Naive B cell (primary cell): ENCODE measurements around the gene PFDN6. TPM values are rescaled to one million over a fixed set of nuclear protein-coding genes. Genes with fewer than 3 reads are reported as not detected.

Experiments used
- ATAC-seq, 2 donors: fragments of 150-1000 bp; cut with Tn5 transposase; 2 replicates each; pipeline ENCODE4 v1.10.0; 2021; ENCODE audit warnings: low read depth in 2 of 2, mild to moderate bottlenecking in 2 of 2, moderate library complexity in 2 of 2
- DNase-seq: peaks from one replicate; pipeline ENCODE4 v3.0.0; 2022
- H3K27ac Mint-ChIP-seq, 6 donors: one replicate each; pipeline ENCODE4 v1.8.0; 2020 to 2022; ENCODE audit warnings: mild to moderate bottlenecking in 6 of 6, mixed read lengths in 6 of 6, moderate library complexity in 5 of 6, inconsistent platforms in 2 of 6
- H3K27me3 Mint-ChIP-seq, 3 donors: one replicate each; pipeline ENCODE4 v1.8.0; 2021 to 2022; ENCODE audit warnings: mixed read lengths in 3 of 3, mild to moderate bottlenecking in 1 of 3
- H3K36me3 Mint-ChIP-seq, 2 donors: one replicate each; pipeline ENCODE4 v1.8.0; 2020 to 2022; ENCODE audit warnings: mixed read lengths in 2 of 2, inconsistent platforms in 1 of 2, mild to moderate bottlenecking in 1 of 2
- H3K4me1 Mint-ChIP-seq, 3 donors: one replicate each; pipeline ENCODE4 v1.8.0; 2020 to 2022; ENCODE audit warnings: mixed read lengths in 3 of 3, inconsistent platforms in 1 of 3, mild to moderate bottlenecking in 1 of 3, moderate library complexity in 1 of 3
- H3K4me3 Mint-ChIP-seq, 8 donors: one replicate each; pipeline ENCODE4 v1.8.0; 2020 to 2022; ENCODE audit warnings: mild to moderate bottlenecking in 8 of 8, mixed read lengths in 8 of 8, moderate library complexity in 8 of 8, inconsistent platforms in 2 of 8
- H3K9me3 Mint-ChIP-seq, 7 donors: one replicate each; pipeline ENCODE4 v1.8.0; 2020 to 2022; ENCODE audit warnings: mixed read lengths in 7 of 7, mild to moderate bottlenecking in 5 of 7, inconsistent platforms in 2 of 7, moderate library complexity in 1 of 7
- polyA plus RNA-seq, 6 donors: library from polyadenylated mRNA; unstranded; fragments of 300-500 nt; fragmentation: Illumina TruSeq; gene quantifications; one replicate each; pipeline ENCODE4 v1.2.3, GENCODE V29; 2021; ENCODE audit warnings: low read depth in 6 of 6

Gene PFDN6
- 10 to 100 TPM; 29.4 to 47.8 (median 41.3) TPM for polyA plus RNA-seq

DNA sequence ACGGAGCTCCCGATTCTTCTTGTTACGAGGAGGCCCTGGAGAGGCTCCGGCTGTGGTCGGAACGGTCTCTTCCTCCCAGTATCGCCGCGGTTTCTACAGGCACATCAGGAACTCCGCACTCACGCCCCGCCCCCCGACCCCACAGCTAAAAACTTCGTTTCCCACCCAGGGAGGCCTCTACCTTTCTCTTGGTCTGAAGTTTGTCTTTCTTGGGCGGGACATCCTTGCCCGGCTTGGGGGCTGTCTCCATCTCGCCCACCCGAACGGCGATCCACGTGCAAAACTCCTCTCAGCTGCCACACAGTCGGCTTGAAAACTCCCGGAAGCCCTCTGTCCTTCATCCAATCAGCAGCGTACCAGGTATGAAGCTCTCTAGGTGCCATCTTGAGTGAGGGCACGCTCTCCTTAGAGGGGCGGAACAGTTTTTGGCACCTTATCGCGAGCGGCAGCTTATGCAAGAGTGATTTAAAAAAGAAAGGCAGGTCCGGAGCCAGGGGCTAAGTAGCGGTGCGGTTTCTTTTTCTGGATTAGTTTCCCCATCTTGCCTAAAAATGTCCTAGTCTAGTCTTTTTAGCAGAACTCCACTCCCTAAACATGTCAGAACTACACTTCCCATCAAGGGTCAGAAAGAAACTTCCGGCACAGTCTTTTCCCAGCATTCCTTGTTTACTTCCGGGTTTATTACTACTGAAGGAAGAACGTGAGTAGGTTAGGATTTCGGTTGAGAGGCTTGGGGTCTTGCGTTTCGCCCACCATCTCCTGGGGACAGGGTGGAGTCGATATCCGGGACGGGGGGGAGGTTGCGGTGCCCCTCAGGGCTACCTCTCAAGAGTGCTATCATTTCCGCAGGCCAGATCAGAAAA, at the start of gene PFDN6, which contains the start of gene WDR46:
TSS of gene PFDN6 (plus strand) at position 681 of the 863 bp plus-strand sequence. CDS start 256 bp downstream, outside the sequence.
TSS of gene WDR46 (minus strand) at position 319 of the 863 bp plus-strand sequence. CDS start at position 250, 69 bp downstream.
- Mint-ChIP-seq H3K27me3 (no peaks in the 10 kb centered on the region), H3K4me1 (peaks cover 40 to 61% (median 54%) of the 10 kb centered on the region in 3 donors), H3K27ac (peak within 1 kb of the TSS; percentile 88 to 98 (median 96)), H3K4me3 (peak within 1 kb of the TSS; percentile 93 to 100 (median 98)), H3K9me3 (no peaks in the 10 kb centered on the region), H3K36me3 (peaks cover 5 to 11% of the 10 kb centered on the region in 2 donors)
- DNase-seq = peak; percentile 86
- peak; percentile 95 to 96 for ATAC-seq

DNA sequence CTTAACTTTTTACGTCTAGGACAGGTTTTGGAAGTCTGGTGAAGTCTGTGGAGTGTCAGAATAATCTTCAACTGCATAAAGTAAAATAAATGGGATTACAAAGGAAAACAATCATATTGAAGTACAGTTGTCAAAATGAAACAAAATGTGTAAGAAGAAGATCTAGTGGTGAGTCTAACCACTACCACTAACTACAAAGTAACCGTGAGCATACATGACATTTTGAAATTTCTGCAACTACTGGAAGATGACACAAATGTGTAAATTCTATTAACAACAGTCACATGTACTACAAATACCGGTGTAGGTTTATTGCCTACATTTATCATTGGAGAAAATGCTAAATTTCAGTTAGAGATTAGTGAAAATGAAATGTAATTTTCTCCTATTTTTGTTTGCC, 47.4 kb upstream of the PFDN6 start:
- DNase-seq (no peak), ATAC-seq (no peak)
- no peak overlapping the region for H3K27ac Mint-ChIP-seq
- H3K4me1 Mint-ChIP-seq = peaks cover 0 to 4% (median 0%) of the 10 kb centered on the region in 3 donors
- H3K36me3 Mint-ChIP-seq = no peaks in the 10 kb centered on the region
- H3K9me3 Mint-ChIP-seq = no peaks in the 10 kb centered on the region
- peaks cover 24 to 45% (median 26%) of the 10 kb centered on the region in 3 donors for H3K27me3 Mint-ChIP-seq
- H3K4me3 Mint-ChIP-seq = no peak overlapping the region

DNA sequence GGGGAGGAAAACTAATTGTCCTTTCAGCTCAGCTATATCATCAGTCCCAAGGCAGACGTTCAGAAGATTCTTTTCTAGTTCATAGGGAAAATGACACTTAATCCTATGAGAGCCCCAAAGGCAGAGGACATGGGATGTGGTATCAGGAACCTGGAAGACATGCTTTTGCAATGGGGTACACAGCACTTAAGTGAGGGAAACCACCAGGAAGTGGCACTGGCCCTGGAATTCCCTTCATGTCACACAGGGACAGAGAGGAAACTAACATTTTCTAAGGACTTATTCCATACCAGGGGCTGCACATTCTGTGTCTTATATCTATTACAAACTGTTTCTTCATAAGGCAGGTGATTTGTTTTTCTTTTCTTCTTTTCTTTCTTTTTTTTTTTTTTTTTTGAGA, 45.9 kb upstream of the PFDN6 start:
- H3K27ac Mint-ChIP-seq = peak overlapping the region in 2 of 6 donors; percentile 30 to 67
- H3K4me3 Mint-ChIP-seq = no peak overlapping the region
- ATAC-seq (no peak), DNase-seq (no peak)
- peaks cover 6 to 8% (median 7%) of the 10 kb centered on the region in 3 donors for H3K4me1 Mint-ChIP-seq
- no peaks in the 10 kb centered on the region for H3K9me3 Mint-ChIP-seq
- peaks cover 21 to 31% (median 26%) of the 10 kb centered on the region in 3 donors for H3K27me3 Mint-ChIP-seq
- no peaks in the 10 kb centered on the region for H3K36me3 Mint-ChIP-seq

DNA sequence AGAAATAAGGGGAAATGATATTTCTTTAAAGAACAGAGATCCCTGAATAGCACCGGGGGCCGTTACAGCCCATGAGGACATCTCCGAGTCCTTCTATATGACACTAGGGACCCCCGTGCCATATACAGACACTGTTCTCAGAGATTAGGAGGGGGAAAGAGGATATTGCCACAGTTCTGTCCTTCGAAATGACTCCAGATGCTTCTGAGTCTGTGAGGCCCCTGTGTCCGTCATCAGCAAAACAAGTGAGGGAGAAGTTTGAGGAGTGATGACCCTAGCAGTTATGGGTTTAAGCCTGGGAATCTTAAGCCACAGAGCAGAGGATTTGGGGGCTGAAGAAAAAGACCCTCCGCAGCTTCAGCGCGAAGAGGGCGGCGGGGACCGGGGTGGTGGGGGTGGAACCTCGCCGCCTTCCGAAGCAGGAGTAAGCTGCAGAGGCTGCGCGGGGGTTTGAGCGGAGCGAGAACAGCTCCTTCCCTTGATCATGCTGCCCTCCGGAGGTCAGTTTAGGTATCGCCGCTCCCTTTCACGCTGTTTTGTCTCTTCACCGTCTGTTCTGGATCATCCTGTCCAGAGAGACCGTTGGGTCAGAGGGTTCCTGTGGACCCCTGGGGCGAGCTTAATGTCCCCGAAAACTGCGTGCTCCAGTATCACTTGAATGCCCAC, 41.3 kb upstream of the PFDN6 start:
- H3K27me3 Mint-ChIP-seq = peaks cover 0 to 4% (median 4%) of the 10 kb centered on the region in 3 donors
- peak overlapping the region; percentile 91 to 99 (median 97) for H3K27ac Mint-ChIP-seq
- H3K36me3 Mint-ChIP-seq = peaks cover 5 to 7% of the 10 kb centered on the region in 2 donors
- peak; percentile 41 to 44 for ATAC-seq
- DNase-seq = peak; percentile 87
- H3K4me1 Mint-ChIP-seq = peaks cover 20 to 40% (median 38%) of the 10 kb centered on the region in 3 donors
- peak overlapping the region; percentile 89 to 95 (median 92) for H3K4me3 Mint-ChIP-seq
- no peaks in the 10 kb centered on the region for H3K9me3 Mint-ChIP-seq

DNA sequence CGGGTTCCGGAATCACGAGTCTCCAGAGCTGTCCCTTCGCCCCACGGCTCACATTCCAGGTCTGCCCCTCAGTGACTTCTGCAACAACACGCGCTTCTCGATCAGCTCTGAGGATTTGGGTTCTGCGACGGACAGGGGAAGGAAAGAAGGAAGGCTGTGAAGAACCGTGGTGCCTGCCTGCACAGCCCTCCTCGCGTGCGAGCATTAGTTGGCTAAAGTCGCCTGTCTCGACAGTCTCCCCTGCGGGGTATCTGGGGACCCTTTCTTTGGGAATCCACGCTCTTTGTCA, 40.8 kb upstream of the PFDN6 start:
- peaks cover 20 to 40% (median 38%) of the 10 kb centered on the region in 3 donors for H3K4me1 Mint-ChIP-seq
- H3K36me3 Mint-ChIP-seq = peaks cover 5 to 7% of the 10 kb centered on the region in 2 donors
- H3K27ac Mint-ChIP-seq = peak overlapping the region; percentile 91 to 99 (median 97)
- H3K9me3 Mint-ChIP-seq = no peaks in the 10 kb centered on the region
- no peak for DNase-seq
- peak overlapping the region; percentile 89 to 95 (median 92) for H3K4me3 Mint-ChIP-seq
- H3K27me3 Mint-ChIP-seq = peaks cover 0 to 4% (median 0%) of the 10 kb centered on the region in 3 donors
- peak; percentile 21 to 22 for ATAC-seq

DNA sequence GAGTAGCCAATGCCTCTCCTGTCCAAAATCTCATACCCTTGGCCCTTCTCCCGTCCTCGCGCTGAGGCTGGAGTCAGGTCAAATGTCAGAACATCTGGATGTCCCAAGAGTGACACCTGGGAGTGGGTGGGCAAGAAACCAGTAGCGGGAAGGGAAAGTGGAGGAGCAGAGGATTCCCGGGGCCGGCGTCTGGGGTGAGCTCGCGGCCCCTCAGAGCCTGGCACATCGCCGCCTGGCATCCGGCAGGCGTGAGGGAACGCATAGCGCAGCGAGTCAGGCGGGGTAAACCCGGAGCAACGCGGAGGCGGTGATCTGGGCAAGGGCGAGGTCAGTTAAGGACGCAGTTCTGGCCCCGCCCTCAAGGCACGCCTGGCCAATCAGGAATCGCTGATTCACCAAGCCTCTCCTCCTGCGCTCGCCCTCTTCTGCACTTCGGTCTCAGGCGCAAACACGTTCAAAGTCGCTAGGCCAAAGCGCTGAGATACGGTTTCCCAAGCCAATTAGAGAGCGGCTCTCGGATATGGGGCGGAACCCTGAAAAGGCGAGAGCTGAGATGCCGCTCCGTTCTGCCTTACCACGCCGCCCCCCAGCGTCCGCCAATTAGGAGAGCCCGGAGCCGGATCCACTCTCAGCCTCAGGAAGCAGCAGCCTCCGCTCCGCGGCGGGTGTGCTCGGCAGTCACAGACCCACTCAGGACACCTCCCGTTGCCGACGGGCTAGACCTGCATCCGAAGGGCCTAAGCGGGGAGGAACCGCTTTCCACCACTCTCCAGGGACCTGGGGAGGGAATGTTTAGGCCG, 40.3 kb upstream of the PFDN6 start:
- DNase-seq (peak; percentile 95), ATAC-seq (peak; percentile 86)
- peaks cover 0 to 4% (median 0%) of the 10 kb centered on the region in 3 donors for H3K27me3 Mint-ChIP-seq
- H3K36me3 Mint-ChIP-seq = peaks cover 5 to 7% of the 10 kb centered on the region in 2 donors
- H3K4me3 Mint-ChIP-seq = peak overlapping the region; percentile 89 to 95 (median 92)
- H3K27ac Mint-ChIP-seq = peak overlapping the region; percentile 91 to 99 (median 97)
- no peaks in the 10 kb centered on the region for H3K9me3 Mint-ChIP-seq
- H3K4me1 Mint-ChIP-seq = peaks cover 20 to 40% (median 38%) of the 10 kb centered on the region in 3 donors

DNA sequence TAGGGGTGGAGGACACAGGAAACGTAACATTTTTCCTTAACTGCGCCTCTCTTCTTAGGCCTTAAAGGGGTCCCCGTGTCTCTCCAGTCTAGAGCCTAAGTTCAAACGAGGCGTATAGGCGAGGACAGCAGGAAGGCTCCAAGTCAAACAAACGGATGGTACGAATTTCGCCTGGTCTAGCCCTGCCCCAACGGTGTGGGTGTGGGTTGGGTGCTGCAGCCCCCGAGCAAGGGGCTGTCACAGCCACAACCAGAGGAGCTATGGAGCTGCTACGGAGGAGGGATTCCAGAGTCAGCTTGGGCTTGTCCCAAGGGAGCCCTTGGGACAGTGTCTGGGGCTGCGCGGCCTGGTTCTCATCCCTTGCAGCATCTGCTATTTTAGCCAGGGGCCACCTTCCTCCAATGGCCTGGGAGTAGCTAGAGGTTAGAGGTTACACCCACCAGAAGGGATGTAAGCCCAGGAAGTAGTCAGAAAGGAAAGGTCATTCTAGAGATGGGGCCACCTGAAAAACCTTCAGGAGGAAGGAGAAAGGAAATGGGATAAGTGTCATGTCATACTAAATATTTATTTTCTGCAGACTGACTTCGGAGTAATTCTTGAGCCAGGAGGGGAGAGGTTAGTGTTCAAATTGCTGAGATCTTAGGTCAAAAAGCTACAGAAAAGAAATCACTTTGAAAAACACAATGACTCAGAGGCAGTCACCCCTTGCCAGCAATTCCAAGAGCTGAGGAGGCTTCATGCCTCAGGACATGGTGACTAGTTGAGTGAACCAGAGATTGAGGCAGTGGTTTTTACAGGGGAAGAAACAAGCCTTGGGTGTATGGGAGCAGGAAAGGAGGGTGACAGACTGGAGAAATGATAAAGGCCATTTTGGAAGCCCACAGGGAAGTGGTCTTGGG, 39.4 kb upstream of the PFDN6 start:
- DNase-seq (no peak), ATAC-seq (no peak)
- Mint-ChIP-seq H3K4me1 (peaks cover 20 to 40% (median 38%) of the 10 kb centered on the region in 3 donors), H3K27ac (peak overlapping the region; percentile 83 to 99 (median 95)), H3K36me3 (peaks cover 5 to 7% of the 10 kb centered on the region in 2 donors), H3K4me3 (peak overlapping the region; percentile 89 to 95 (median 92)), H3K27me3 (peaks cover 0 to 4% (median 0%) of the 10 kb centered on the region in 3 donors), H3K9me3 (no peaks in the 10 kb centered on the region)

DNA sequence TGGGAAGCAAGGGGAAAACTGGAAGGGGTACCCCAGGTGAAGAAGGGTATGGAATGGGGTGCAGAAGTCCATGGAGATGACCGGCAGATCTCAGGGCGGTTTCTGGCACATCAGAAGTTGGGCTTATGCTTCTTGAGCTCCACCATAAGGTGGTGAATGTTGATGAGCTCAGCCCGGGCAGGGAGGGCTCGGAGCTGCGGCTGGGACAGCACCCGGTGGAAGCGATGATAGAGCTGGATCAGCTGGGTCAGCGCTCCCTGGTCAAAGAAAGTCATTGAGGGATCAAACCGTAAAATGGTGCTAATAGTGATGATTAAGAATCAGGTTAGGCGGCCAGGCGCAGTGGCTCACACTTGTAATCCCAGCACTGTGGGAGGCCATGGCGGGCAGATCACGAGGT, 38.7 kb upstream of the PFDN6 start:
- H3K4me1 Mint-ChIP-seq = peaks cover 20 to 40% (median 38%) of the 10 kb centered on the region in 3 donors
- peak overlapping the region in 3 of 6 donors; percentile 29 to 91 (median 87) for H3K27ac Mint-ChIP-seq
- no peak for ATAC-seq
- H3K27me3 Mint-ChIP-seq = peaks cover 0 to 4% (median 0%) of the 10 kb centered on the region in 3 donors
- no peak for DNase-seq
- H3K36me3 Mint-ChIP-seq = peaks cover 5 to 7% of the 10 kb centered on the region in 2 donors
- H3K9me3 Mint-ChIP-seq = no peaks in the 10 kb centered on the region
- H3K4me3 Mint-ChIP-seq = peak overlapping the region in 5 of 8 donors; percentile 70 to 95 (median 92)

DNA sequence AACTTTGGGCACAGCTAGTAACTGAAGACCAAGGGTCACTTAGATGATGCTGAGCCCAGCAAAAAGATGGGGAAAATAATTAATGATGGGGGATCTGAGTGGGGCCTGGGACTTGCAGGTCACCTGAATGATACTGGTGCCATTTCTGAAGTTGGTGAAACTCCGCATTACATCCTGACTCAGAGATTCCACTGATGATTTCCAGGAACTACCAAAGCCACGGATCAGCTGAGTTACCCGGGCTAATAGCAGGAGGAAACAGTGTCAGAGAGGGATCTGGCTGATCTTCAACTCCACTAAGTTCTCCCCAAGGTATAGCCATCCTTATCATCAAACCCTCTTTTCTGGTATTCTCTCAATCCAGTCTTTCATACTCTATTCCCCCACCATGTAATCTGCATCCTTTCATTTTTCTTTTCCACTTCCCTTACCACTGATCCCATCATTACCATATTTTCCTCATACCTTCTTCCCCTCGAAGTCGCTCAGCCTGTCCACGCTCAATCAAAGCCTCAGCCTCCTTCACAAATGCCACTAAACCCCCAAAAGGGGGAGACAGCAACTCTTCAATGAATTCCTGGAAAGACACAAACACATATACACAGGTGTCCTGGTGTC, 37.9 kb upstream of the PFDN6 start:
- H3K36me3 Mint-ChIP-seq = peaks cover 5 to 7% of the 10 kb centered on the region in 2 donors
- peaks cover 0 to 3% (median 0%) of the 10 kb centered on the region in 3 donors for H3K27me3 Mint-ChIP-seq
- H3K9me3 Mint-ChIP-seq = no peaks in the 10 kb centered on the region
- DNase-seq (no peak), ATAC-seq (no peak)
- H3K4me1 Mint-ChIP-seq = peaks cover 20 to 40% (median 38%) of the 10 kb centered on the region in 3 donors
- H3K4me3 Mint-ChIP-seq = peak overlapping the region in 3 of 8 donors; percentile 35 to 71 (median 66)
- H3K27ac Mint-ChIP-seq = peak overlapping the region in 1 of 6 donors; percentile 74

DNA sequence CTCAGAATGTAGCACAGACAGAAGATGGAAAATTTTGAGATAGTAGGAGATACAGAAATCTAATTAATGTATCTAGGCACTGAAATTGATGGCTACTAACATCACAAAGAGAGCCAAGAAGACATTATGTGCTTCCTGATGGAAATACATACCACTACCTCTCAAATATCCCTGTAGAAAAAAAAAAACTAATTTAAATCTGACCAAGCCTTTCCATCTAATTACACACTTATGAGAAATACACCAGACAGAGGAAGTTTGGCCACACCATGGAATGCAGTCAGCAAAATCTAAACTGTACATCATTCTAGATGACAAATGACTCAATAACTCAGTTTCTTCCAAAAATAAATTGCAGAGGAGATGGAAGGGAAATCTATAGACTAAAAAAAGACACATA, 36.6 kb upstream of the PFDN6 start:
- Mint-ChIP-seq H3K36me3 (peaks cover 5 to 7% of the 10 kb centered on the region in 2 donors), H3K4me1 (peaks cover 20 to 40% (median 37%) of the 10 kb centered on the region in 3 donors), H3K4me3 (no peak overlapping the region), H3K27ac (peak overlapping the region in 1 of 6 donors; percentile 71), H3K27me3 (no peaks in the 10 kb centered on the region), H3K9me3 (no peaks in the 10 kb centered on the region)
- DNase-seq (no peak), ATAC-seq (no peak)

DNA sequence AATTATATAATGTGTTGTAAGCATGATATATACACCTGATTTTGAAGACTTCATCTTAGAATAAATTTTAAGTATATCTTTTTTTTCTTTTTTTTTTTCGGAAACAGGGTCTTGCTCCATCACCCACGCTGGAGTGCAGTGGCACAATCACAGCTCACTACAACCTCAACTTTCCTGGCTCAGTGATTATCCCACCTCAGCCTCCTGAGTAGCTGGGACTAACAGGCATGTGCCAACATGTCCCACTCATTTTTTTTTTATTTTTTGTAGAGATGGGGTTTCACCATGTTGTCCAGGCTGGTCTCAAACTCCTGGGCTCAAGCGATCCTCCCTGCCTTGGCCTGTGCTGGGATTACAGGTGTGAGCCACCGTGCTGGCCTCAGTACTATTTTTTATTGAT, 34.8 kb upstream of the PFDN6 start:
- Mint-ChIP-seq H3K36me3 (peaks cover 5 to 7% of the 10 kb centered on the region in 2 donors), H3K4me1 (peaks cover 13 to 21% (median 19%) of the 10 kb centered on the region in 3 donors), H3K27me3 (no peaks in the 10 kb centered on the region), H3K27ac (no peak overlapping the region), H3K4me3 (no peak overlapping the region), H3K9me3 (no peaks in the 10 kb centered on the region)
- ATAC-seq (no peak), DNase-seq (no peak)
